KMS-11 (cell line): Measurements from ENCODE around the gene INCENP.

Experiments used
- H2AFZ ChIP-seq: fragments of 200-600 bp; sonication (generic); 2 replicates; pipeline ENCODE4 v1.6.1; 2016; ENCODE audit warnings: antibody characterized with exemption, mixed run types, low read depth
- H3K27ac ChIP-seq: fragments of 200-600 bp; sonication (generic); 2 replicates; pipeline ENCODE4 v1.6.1; 2016; ENCODE audit warnings: mild to moderate bottlenecking, mixed run types
- H3K27me3 ChIP-seq: fragments of 200-600 bp; sonication (generic); 2 replicates; pipeline ENCODE4 v1.6.1; 2017; ENCODE audit warnings: mild to moderate bottlenecking, low read depth, mixed run types, moderate library complexity; ENCODE audit not compliant: insufficient read depth
- H3K36me3 ChIP-seq: fragments of 200-600 bp; sonication (generic); 2 replicates; pipeline ENCODE4 v1.6.1; 2017; ENCODE audit warnings: mild to moderate bottlenecking, mixed run types; ENCODE audit not compliant: insufficient read depth
- H3K4me1 ChIP-seq: fragments of 200-600 bp; sonication (generic); 2 replicates; pipeline ENCODE4 v1.6.1; 2016; ENCODE audit warnings: mild to moderate bottlenecking, low read depth, mixed run types; ENCODE audit not compliant: poor library complexity, severe bottlenecking
- H3K4me2 ChIP-seq: fragments of 200-600 bp; sonication (generic); 2 replicates; pipeline ENCODE4 v1.7.0; 2016; ENCODE audit warnings: mild to moderate bottlenecking, mixed run types
- H3K4me3 ChIP-seq: fragments of 200-600 bp; sonication (generic); IDR thresholded peaks from 2 replicates; pipeline ENCODE4 v1.6.1; 2017; ENCODE audit warnings: low read depth, low read length, mixed read lengths; ENCODE audit not compliant: insufficient read depth
- H3K79me2 ChIP-seq: fragments of 200-600 bp; sonication (generic); 2 replicates; pipeline ENCODE4 v1.6.1; 2016; ENCODE audit warnings: low read depth, mixed run types; ENCODE audit not compliant: insufficient read depth
- H3K9ac ChIP-seq: fragments of 200-600 bp; sonication (generic); 2 replicates; pipeline ENCODE4 v1.6.1; 2016; ENCODE audit warnings: mild to moderate bottlenecking, mixed run types
- H4K20me1 ChIP-seq: fragments of 200-600 bp; sonication (generic); 2 replicates; pipeline ENCODE4 v1.6.1; 2016; ENCODE audit warnings: mild to moderate bottlenecking, mixed run types; ENCODE audit not compliant: insufficient read depth
- CTCF ChIP-seq: fragments of 200-600 bp; sonication (generic); conservative IDR thresholded peaks from 2 replicates; pipeline ENCODE4 v1.6.1; 2017; ENCODE audit warnings: low read depth, mild to moderate bottlenecking, antibody characterized with exemption, low read length, moderate library complexity, mixed read lengths

INCENP gene

DNA sequence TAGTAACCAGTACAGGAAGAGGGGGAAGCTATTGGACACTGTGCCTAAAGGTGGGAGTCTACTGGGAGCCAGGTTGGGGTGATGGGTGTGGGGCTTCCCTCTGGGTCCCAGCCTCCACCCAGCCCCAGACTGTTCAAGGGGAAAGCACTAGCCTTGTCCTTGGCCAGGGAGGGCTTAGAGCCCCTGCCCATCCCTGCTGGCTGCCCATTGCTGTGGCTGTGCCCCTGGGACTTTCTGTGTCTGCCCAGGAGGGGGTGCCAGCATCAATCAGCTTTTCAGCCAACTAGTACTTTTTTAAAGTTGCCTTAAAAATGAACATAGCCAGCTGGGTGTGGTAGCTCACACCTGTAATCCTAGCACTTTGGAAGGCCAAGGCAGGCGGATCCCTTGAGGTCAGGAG, 19.9 kb downstream of the INCENP start:
- H3K9ac ChIP-seq: no peak overlapping the region

GRCh38 chr11:62144641-62145255, 20.9 kb downstream of the INCENP start:
- H3K36me3 ChIP-seq: peaks cover 5% of the 10 kb centered on the region; the same call in 1 of the 2 replicates

More for the DNA sequence above, 19.9 kb downstream of the INCENP start:
- Histone ChIP-seq H4K20me1 (no peaks in the 10 kb centered on the region), H2AFZ (no peak overlapping the region), H3K27me3 (no peaks in the 10 kb centered on the region), H3K4me3 (no peak overlapping the region), H3K4me1 (no peaks in the 10 kb centered on the region), H3K79me2 (no peaks in the 10 kb centered on the region), H3K4me2 (no peak overlapping the region), H3K36me3 (peaks cover 5% of the 10 kb centered on the region; the same call in 1 of the 2 replicates), H3K27ac (no peak overlapping the region)
- no peak for TF ChIP-seq CTCF

GRCh38 chr11:62145261-62145871, 21.6 kb downstream of the INCENP start:
- H4K20me1 ChIP-seq: no peaks in the 10 kb centered on the region
- H3K9ac ChIP-seq: no peak overlapping the region
- H3K79me2 ChIP-seq: no peaks in the 10 kb centered on the region
- no peak for TF ChIP-seq CTCF
- H3K27me3 ChIP-seq: no peaks in the 10 kb centered on the region
- no peak overlapping the region for H3K4me2 ChIP-seq
- no peak overlapping the region for H3K4me3 ChIP-seq
- H3K4me1 ChIP-seq: no peaks in the 10 kb centered on the region
- H2AFZ ChIP-seq: no peak overlapping the region
- H3K27ac ChIP-seq: no peak overlapping the region
- H3K36me3 ChIP-seq: peaks cover 1% of the 10 kb centered on the region; the same call in 1 of the 2 replicates

More at GRCh38 chr11:62144641-62145255, 20.9 kb downstream of the INCENP start:
- no peak for TF ChIP-seq CTCF
- no peaks in the 10 kb centered on the region for H3K79me2 ChIP-seq
- H2AFZ ChIP-seq: no peak overlapping the region
- H3K4me1 ChIP-seq: no peaks in the 10 kb centered on the region
- H3K4me3 ChIP-seq: no peak overlapping the region
- H4K20me1 ChIP-seq: no peaks in the 10 kb centered on the region
- no peak overlapping the region for H3K27ac ChIP-seq
- no peak overlapping the region for H3K4me2 ChIP-seq
- no peaks in the 10 kb centered on the region for H3K27me3 ChIP-seq
- H3K9ac ChIP-seq: no peak overlapping the region

GRCh38 chr11:62146476-62147200, 22.8 kb downstream of the INCENP start:
- no peaks in the 10 kb centered on the region for H4K20me1 ChIP-seq
- TF ChIP-seq CTCF: no peak
- H3K27me3 ChIP-seq: no peaks in the 10 kb centered on the region
- no peak overlapping the region for H3K27ac ChIP-seq
- no peak overlapping the region for H3K4me2 ChIP-seq
- H3K4me1 ChIP-seq: no peaks in the 10 kb centered on the region
- no peaks in the 10 kb centered on the region for H3K36me3 ChIP-seq
- H3K9ac ChIP-seq: no peak overlapping the region
- no peaks in the 10 kb centered on the region for H3K79me2 ChIP-seq
- no peak overlapping the region for H2AFZ ChIP-seq
- no peak overlapping the region for H3K4me3 ChIP-seq
